ENCODE measurements around the gene CDKN2AIPNL. TPM values are rescaled to one million over a fixed set of nuclear protein-coding genes. Genes with fewer than 3 reads are reported as not detected.
A peak's percentile ranks its signal among the peaks of the same experiment; 100 is the strongest.

CDKN2AIPNL gene
- total RNA-seq, 1 experiment from 2014 or later = 35.3 TPM

- TF ChIP-seq CTCF (conservative IDR thresholded peaks at IDR 0.05) = no peak
- no peak for TF ChIP-seq EZH2 (IDR thresholded peaks at IDR 0.05; ENCODE audit: low read depth)
- H3K9me3 ChIP-seq (ENCODE audit: insufficient read depth, low read depth) = no peaks in the 10 kb centered on the region
- no TSS peak for BruUV-seq (replicated peaks)
- H3K79me2 ChIP-seq (ENCODE audit: low read depth) = no peaks in the 10 kb centered on the region
- H2AFZ ChIP-seq = no peak overlapping the region
- no peak overlapping the region for H3K4me2 ChIP-seq
- ChIA-PET POLR2A (ENCODE audit: unreplicated experiment) (interaction anchor here (0.6 kb wide), 1 partner anchor 50 kb away, joined by 3 read pairs; no protein-coding TSS in a partner anchor), CTCF (no interaction called here)
- H4K20me1 ChIP-seq (ENCODE audit: insufficient read depth) = no peaks in the 10 kb centered on the region
- peaks cover 10% of the 10 kb centered on the region; the same call in 1 of the 2 replicates for H3F3A ChIP-seq (ENCODE audit: insufficient read depth, low read depth)
- H3K27me3 ChIP-seq (ENCODE audit: insufficient read depth, low read depth) = no peaks in the 10 kb centered on the region
- H3K4me1 ChIP-seq (replicated peaks; ENCODE audit: insufficient read depth) = peaks cover 14% of the 10 kb centered on the region
- peak; percentile 59 to 65 for DNase-seq
- H3K27ac ChIP-seq = no peak overlapping the region
- H3K4me3 ChIP-seq = no peak overlapping the region
- intact Hi-C loops (cut with micrococcal nuclease; ENCODE audit: unreplicated experiment) = no loop called here
- H3K36me3 ChIP-seq (ENCODE audit: low read depth) = no peaks in the 10 kb centered on the region
- no peaks in the 10 kb centered on the region for H3K9me2 ChIP-seq (ENCODE audit: insufficient read depth)
These were observed 40.3 kb upstream of the CDKN2AIPNL start for GRCh38 chr5:134451936-134452505.

GRCh38 chr5:134451225-134451935, 39.7 kb upstream of the CDKN2AIPNL start:
- Histone ChIP-seq H3F3A (ENCODE audit: insufficient read depth, low read depth) (peaks cover 10% of the 10 kb centered on the region; the same call in 1 of the 2 replicates), H3K79me2 (ENCODE audit: low read depth) (no peaks in the 10 kb centered on the region), H3K36me3 (ENCODE audit: low read depth) (no peaks in the 10 kb centered on the region), H3K4me1 (replicated peaks; ENCODE audit: insufficient read depth) (peaks cover 14% of the 10 kb centered on the region), H2AFZ (no peak overlapping the region), H3K4me3 (no peak overlapping the region), H3K9me3 (ENCODE audit: insufficient read depth, low read depth) (no peaks in the 10 kb centered on the region), H3K4me2 (no peak overlapping the region), H3K27ac (no peak overlapping the region), H4K20me1 (ENCODE audit: insufficient read depth) (no peaks in the 10 kb centered on the region), H3K9me2 (ENCODE audit: insufficient read depth) (no peaks in the 10 kb centered on the region), H3K27me3 (ENCODE audit: insufficient read depth, low read depth) (no peaks in the 10 kb centered on the region)
- ChIA-PET POLR2A (ENCODE audit: unreplicated experiment) (interaction anchor here (0.6 kb wide), 1 partner anchor 50 kb away, joined by 3 read pairs; no protein-coding TSS in a partner anchor), CTCF (no interaction called here)
- TF ChIP-seq EZH2 (IDR thresholded peaks at IDR 0.05; ENCODE audit: low read depth) (no peak), CTCF (conservative IDR thresholded peaks at IDR 0.05) (no peak)
- BruUV-seq (replicated peaks) = no TSS peak
- intact Hi-C loops (cut with micrococcal nuclease; ENCODE audit: unreplicated experiment) = no loop called here
- DNase-seq = no peak

- no peak for DNase-seq
- Histone ChIP-seq H3K27ac (no peak overlapping the region), H3K4me1 (replicated peaks; ENCODE audit: insufficient read depth) (peaks cover 14% of the 10 kb centered on the region), H3K9me2 (ENCODE audit: insufficient read depth) (no peaks in the 10 kb centered on the region), H3K9me3 (ENCODE audit: insufficient read depth, low read depth) (no peaks in the 10 kb centered on the region), H3K36me3 (ENCODE audit: low read depth) (no peaks in the 10 kb centered on the region), H2AFZ (no peak overlapping the region), H3K79me2 (ENCODE audit: low read depth) (no peaks in the 10 kb centered on the region), H3K4me3 (no peak overlapping the region), H3K27me3 (ENCODE audit: insufficient read depth, low read depth) (no peaks in the 10 kb centered on the region), H4K20me1 (ENCODE audit: insufficient read depth) (no peaks in the 10 kb centered on the region), H3F3A (ENCODE audit: insufficient read depth, low read depth) (peaks cover 10% of the 10 kb centered on the region; the same call in 1 of the 2 replicates), H3K4me2 (no peak overlapping the region)
- intact Hi-C loops (cut with micrococcal nuclease; ENCODE audit: unreplicated experiment) = no loop called here
- ChIA-PET POLR2A (ENCODE audit: unreplicated experiment) (no interaction called here), CTCF (no interaction called here)
- no TSS peak for BruUV-seq (replicated peaks)
- no peak for TF ChIP-seq CTCF (conservative IDR thresholded peaks at IDR 0.05)
- no peak for TF ChIP-seq EZH2 (IDR thresholded peaks at IDR 0.05; ENCODE audit: low read depth)
These were observed 38.7 kb upstream of the CDKN2AIPNL start for GRCh38 chr5:134450374-134450773.
